ENCODE data around the gene PDGFD.

PDGFD gene

DNA sequence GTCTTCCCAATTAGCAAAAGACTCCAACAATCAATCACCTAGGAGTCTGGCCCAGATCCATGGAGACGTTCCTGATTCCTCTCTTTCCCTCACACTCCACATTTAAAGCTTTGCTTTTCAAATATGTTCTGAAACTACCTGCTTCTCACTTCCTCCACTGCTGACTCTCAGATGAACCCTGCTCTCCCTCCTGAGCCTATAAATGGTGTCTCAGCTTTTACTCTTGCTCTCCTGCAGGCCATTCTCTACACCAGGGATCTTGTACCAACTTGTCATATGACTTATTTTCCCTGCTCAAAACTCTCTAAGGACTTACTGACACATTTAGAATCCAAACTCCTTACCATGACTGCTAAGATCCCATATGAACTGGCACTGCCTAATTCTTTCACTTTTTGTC lies 265.9 kb downstream of the PDGFD start:
- H3K9ac ChIP-seq (ENCODE audit: low read depth, low read length) = no peak overlapping the region
- no peaks in the 10 kb centered on the region for H3K36me3 ChIP-seq (ENCODE audit: control insufficient read depth, insufficient read depth, low read length)
- H3K27ac ChIP-seq (ENCODE audit: low read depth, low read length) = no peak overlapping the region
- no peaks in the 10 kb centered on the region for H3K4me1 ChIP-seq (ENCODE audit: control insufficient read depth, insufficient read depth, low read length)
- H3K9me3 ChIP-seq (ENCODE audit: control insufficient read depth, insufficient read depth, low read length) = no peaks in the 10 kb centered on the region
- H3K4me3 ChIP-seq (ENCODE audit: low read depth, low read length) = no peak overlapping the region
- H3K27me3 ChIP-seq (ENCODE audit: control insufficient read depth, insufficient read depth, low read length) = no peaks in the 10 kb centered on the region

DNA sequence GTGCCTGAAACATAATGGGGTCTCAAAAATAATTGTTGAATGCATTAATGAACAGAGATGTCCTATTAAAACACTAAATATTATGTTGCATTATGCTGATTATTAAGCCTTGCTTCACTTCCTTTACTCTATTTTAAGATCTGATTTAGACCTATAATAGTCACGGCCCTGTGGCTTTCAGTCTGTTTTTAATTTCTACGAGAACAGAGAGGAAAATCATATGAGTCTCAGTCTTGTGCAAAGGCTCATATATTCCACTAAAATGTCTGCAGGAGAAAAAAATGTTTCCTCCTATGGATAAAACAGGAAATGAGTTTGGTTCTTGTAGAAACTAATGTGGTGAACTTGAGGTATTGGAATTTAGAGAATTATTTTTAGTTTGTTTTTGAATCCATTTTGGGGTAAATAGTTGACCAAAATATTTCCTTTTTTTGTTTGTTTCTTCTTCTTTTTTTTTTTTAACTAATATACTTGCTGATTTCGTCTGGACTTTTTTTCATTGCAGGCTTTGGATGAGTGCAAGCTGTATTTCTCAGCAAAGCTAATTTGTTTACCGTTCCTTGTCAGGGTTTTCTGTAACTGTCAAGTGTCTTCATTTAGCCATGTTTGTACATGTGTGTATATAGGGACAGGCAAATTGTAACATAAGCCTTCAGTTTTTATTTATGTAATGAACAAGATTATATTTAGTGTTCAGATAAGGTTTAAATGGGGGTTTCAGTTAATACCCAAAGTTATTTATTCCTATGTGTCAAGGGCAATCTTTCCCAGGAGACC lies 266.6 kb downstream of the PDGFD start:
- no peak overlapping the region for H3K4me3 ChIP-seq (ENCODE audit: low read depth, low read length)
- no peaks in the 10 kb centered on the region for H3K36me3 ChIP-seq (ENCODE audit: control insufficient read depth, insufficient read depth, low read length)
- H3K27me3 ChIP-seq (ENCODE audit: control insufficient read depth, insufficient read depth, low read length) = no peaks in the 10 kb centered on the region
- no peak overlapping the region for H3K9ac ChIP-seq (ENCODE audit: low read depth, low read length)
- H3K4me1 ChIP-seq (ENCODE audit: control insufficient read depth, insufficient read depth, low read length) = no peaks in the 10 kb centered on the region
- no peaks in the 10 kb centered on the region for H3K9me3 ChIP-seq (ENCODE audit: control insufficient read depth, insufficient read depth, low read length)
- no peak overlapping the region for H3K27ac ChIP-seq (ENCODE audit: low read depth, low read length)

DNA sequence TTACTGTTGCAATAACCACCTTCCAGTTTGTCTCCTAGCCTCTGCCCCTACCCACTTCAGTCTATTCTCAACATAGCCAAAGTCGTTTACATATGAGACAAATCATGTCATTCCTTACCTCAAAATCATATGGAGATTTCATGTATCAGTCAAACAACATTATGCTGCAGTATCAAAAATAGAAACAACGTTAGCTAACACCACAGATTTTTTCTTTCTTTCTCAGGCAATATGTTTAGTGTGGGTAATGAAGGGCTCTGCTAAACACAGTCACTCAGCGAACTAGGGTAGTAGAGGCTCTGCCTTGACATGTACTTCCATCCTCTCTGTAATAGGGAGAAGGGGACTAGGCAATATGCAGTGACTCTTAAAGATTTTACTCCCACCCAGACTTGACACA lies 268.8 kb downstream of the PDGFD start:
- Histone ChIP-seq H3K27me3 (ENCODE audit: control insufficient read depth, insufficient read depth, low read length) (no peaks in the 10 kb centered on the region), H3K27ac (ENCODE audit: low read depth, low read length) (no peak overlapping the region), H3K4me1 (ENCODE audit: control insufficient read depth, insufficient read depth, low read length) (no peaks in the 10 kb centered on the region), H3K9me3 (ENCODE audit: control insufficient read depth, insufficient read depth, low read length) (no peaks in the 10 kb centered on the region), H3K4me3 (ENCODE audit: low read depth, low read length) (no peak overlapping the region), H3K9ac (ENCODE audit: low read depth, low read length) (no peak overlapping the region), H3K36me3 (ENCODE audit: control insufficient read depth, insufficient read depth, low read length) (no peaks in the 10 kb centered on the region)

DNA sequence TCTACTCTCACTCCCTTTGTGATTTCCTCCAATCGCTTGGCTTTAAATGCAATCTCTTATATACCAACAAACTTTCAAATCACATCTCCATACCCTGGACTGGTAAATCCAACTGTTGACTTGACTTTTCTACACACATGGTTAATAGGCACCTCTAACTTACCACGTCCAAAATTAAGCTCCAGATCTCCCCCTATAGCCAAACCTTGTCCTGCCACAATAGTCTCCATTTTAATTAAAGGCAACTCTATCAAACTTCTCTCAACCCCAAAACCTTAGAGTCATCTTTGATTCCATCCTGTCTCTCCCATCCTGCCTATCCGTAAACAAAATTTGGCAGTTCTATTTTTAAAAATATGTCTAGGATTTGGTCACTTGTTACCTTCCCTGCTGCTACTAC lies 269.3 kb downstream of the PDGFD start:
- Histone ChIP-seq H3K36me3 (ENCODE audit: control insufficient read depth, insufficient read depth, low read length) (no peaks in the 10 kb centered on the region), H3K4me1 (ENCODE audit: control insufficient read depth, insufficient read depth, low read length) (no peaks in the 10 kb centered on the region), H3K4me3 (ENCODE audit: low read depth, low read length) (no peak overlapping the region), H3K27me3 (ENCODE audit: control insufficient read depth, insufficient read depth, low read length) (no peaks in the 10 kb centered on the region), H3K9ac (ENCODE audit: low read depth, low read length) (no peak overlapping the region), H3K27ac (ENCODE audit: low read depth, low read length) (no peak overlapping the region), H3K9me3 (ENCODE audit: control insufficient read depth, insufficient read depth, low read length) (no peaks in the 10 kb centered on the region)

DNA sequence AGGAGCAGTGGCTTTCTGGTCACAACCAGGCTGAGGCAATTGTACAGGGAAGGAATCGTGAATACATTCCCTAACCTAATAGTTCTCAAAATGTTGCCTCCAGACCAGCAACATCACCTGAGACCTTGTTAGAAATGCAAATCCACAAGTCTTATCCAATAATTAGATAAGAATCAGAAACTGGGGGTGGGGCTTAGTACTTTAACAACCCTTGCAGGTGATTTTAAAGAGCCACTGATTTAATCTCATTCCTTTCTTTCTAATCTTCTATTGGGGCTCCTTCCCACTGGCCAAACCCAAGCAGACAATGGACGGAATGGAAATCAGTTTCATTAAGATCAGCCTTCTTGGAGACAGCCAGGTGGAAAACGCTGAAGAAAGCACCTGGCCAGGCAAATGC lies 269.9 kb downstream of the PDGFD start:
- no peaks in the 10 kb centered on the region for H3K27me3 ChIP-seq (ENCODE audit: control insufficient read depth, insufficient read depth, low read length)
- H3K27ac ChIP-seq (ENCODE audit: low read depth, low read length) = no peak overlapping the region
- no peaks in the 10 kb centered on the region for H3K36me3 ChIP-seq (ENCODE audit: control insufficient read depth, insufficient read depth, low read length)
- no peak overlapping the region for H3K9ac ChIP-seq (ENCODE audit: low read depth, low read length)
- H3K4me3 ChIP-seq (ENCODE audit: low read depth, low read length) = no peak overlapping the region
- no peaks in the 10 kb centered on the region for H3K4me1 ChIP-seq (ENCODE audit: control insufficient read depth, insufficient read depth, low read length)
- no peaks in the 10 kb centered on the region for H3K9me3 ChIP-seq (ENCODE audit: control insufficient read depth, insufficient read depth, low read length)

DNA sequence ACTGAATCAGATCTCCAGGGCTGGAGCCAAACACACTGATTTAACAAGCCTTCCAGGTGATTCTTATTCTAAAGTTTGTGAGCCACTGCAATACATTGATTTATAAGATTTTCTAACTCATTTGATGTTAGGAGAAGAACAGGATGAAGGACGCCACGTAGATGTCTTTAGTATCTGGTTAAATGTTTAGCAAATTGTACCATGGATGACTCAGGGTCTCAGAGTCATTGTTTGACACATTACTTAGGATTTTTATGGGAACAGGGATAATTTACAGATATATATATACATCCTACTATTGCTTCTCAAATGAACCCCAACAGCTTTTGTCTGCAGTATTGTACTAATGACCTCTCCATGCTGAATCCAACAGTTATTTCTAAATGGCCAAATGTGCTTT lies 270.6 kb downstream of the PDGFD start:
- Histone ChIP-seq H3K9me3 (ENCODE audit: control insufficient read depth, insufficient read depth, low read length) (no peaks in the 10 kb centered on the region), H3K4me1 (ENCODE audit: control insufficient read depth, insufficient read depth, low read length) (no peaks in the 10 kb centered on the region), H3K4me3 (ENCODE audit: low read depth, low read length) (no peak overlapping the region), H3K27me3 (ENCODE audit: control insufficient read depth, insufficient read depth, low read length) (no peaks in the 10 kb centered on the region), H3K27ac (ENCODE audit: low read depth, low read length) (no peak overlapping the region), H3K36me3 (ENCODE audit: control insufficient read depth, insufficient read depth, low read length) (no peaks in the 10 kb centered on the region), H3K9ac (ENCODE audit: low read depth, low read length) (no peak overlapping the region)

DNA sequence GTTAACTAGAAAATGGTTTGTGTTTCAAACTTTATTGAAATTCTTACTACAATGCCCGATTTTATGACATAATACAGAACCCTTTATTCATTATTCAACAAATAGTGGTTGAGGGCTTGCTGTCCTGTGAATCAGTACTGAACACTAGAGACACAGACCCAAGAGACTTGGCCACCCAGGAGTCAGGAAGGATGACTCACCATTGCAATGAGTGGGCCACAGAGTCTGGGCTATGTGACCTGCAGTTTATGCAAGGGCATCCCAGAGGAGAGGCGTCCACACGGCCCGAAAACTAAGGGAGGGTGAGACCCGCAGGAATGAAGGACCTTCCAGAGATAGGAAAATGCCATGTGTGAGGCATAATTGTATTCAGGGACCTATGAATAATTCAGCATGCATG lies 271.3 kb downstream of the PDGFD start:
- Histone ChIP-seq H3K4me3 (ENCODE audit: low read depth, low read length) (no peak overlapping the region), H3K9ac (ENCODE audit: low read depth, low read length) (no peak overlapping the region), H3K9me3 (ENCODE audit: control insufficient read depth, insufficient read depth, low read length) (no peaks in the 10 kb centered on the region), H3K27ac (ENCODE audit: low read depth, low read length) (no peak overlapping the region), H3K36me3 (ENCODE audit: control insufficient read depth, insufficient read depth, low read length) (no peaks in the 10 kb centered on the region), H3K27me3 (ENCODE audit: control insufficient read depth, insufficient read depth, low read length) (no peaks in the 10 kb centered on the region), H3K4me1 (ENCODE audit: control insufficient read depth, insufficient read depth, low read length) (no peaks in the 10 kb centered on the region)

DNA sequence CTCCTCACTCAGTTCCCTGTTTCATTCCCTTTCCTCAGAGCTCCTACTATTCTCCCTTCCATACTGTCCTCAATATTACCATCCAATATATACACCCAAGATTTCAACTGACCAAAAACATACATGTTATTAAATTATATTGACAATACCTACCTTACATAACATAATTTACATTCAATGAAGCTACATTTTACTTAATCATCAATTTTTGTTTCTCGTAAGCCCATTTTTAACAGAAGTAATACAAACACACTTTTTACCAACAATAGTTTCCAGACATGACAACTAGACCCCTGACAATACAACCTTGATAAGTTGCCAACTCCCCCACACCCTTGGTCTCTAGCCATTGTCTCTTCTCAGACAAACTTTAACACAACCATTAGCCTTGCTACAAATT lies 273.3 kb downstream of the PDGFD start:
- Histone ChIP-seq H3K4me3 (ENCODE audit: low read depth, low read length) (no peak overlapping the region), H3K9me3 (ENCODE audit: control insufficient read depth, insufficient read depth, low read length) (no peaks in the 10 kb centered on the region), H3K27ac (ENCODE audit: low read depth, low read length) (no peak overlapping the region), H3K9ac (ENCODE audit: low read depth, low read length) (no peak overlapping the region), H3K4me1 (ENCODE audit: control insufficient read depth, insufficient read depth, low read length) (no peaks in the 10 kb centered on the region), H3K36me3 (ENCODE audit: control insufficient read depth, insufficient read depth, low read length) (no peaks in the 10 kb centered on the region), H3K27me3 (ENCODE audit: control insufficient read depth, insufficient read depth, low read length) (no peaks in the 10 kb centered on the region)

DNA sequence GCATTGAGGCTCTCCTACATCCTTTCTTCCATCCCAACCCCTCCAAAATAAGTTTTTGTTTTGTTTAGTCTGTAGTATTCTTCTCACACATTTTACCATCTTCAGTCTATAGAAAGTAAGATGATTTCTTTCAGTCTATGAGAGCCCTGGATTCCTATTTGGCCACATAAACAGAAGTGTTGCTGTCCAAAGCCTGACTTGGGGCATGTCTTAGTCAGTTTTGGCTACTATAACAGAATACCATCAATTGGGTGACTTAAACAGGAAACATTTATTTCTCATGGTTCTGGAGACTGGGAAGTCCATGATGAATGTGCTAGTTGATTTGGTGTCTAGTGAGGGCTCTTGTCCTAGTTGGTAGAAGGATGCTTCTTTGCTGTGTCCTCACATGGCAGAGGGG lies 274.3 kb downstream of the PDGFD start:
- no peak overlapping the region for H3K4me3 ChIP-seq (ENCODE audit: low read depth, low read length)

DNA sequence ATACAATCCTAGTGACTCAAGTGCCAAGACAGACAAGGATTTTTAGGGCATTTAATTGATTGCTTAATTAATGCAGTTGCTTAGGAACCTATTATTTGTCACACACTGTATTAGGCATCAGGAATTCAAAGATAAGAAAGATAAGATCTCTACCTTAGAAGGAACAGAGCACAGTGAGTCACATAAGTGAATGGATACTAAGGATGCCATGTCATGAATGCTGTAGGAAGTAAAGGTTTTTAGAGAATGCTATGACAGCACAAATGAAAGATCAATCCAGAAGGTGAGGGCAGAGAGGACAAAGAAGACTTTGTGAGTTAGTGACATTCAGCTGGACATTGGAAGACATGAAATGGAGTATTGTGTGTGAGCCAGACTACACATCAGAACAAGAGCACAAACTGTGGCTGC lies 275.4 kb downstream of the PDGFD start:
- H3K4me1 ChIP-seq (ENCODE audit: control insufficient read depth, insufficient read depth, low read length) = no peaks in the 10 kb centered on the region
- H3K4me3 ChIP-seq (ENCODE audit: low read depth, low read length) = no peak overlapping the region
- H3K36me3 ChIP-seq (ENCODE audit: control insufficient read depth, insufficient read depth, low read length) = no peaks in the 10 kb centered on the region
- H3K27ac ChIP-seq (ENCODE audit: low read depth, low read length) = no peak overlapping the region
- H3K9ac ChIP-seq (ENCODE audit: low read depth, low read length) = no peak overlapping the region
- no peaks in the 10 kb centered on the region for H3K9me3 ChIP-seq (ENCODE audit: control insufficient read depth, insufficient read depth, low read length)
- no peaks in the 10 kb centered on the region for H3K27me3 ChIP-seq (ENCODE audit: control insufficient read depth, insufficient read depth, low read length)

More for the DNA sequence above, 274.3 kb downstream of the PDGFD start:
- no peaks in the 10 kb centered on the region for H3K36me3 ChIP-seq (ENCODE audit: control insufficient read depth, insufficient read depth, low read length)
- H3K4me1 ChIP-seq (ENCODE audit: control insufficient read depth, insufficient read depth, low read length) = no peaks in the 10 kb centered on the region
- H3K27me3 ChIP-seq (ENCODE audit: control insufficient read depth, insufficient read depth, low read length) = no peaks in the 10 kb centered on the region
- no peak overlapping the region for H3K9ac ChIP-seq (ENCODE audit: low read depth, low read length)
- no peaks in the 10 kb centered on the region for H3K9me3 ChIP-seq (ENCODE audit: control insufficient read depth, insufficient read depth, low read length)
- no peak overlapping the region for H3K27ac ChIP-seq (ENCODE audit: low read depth, low read length)

DNA sequence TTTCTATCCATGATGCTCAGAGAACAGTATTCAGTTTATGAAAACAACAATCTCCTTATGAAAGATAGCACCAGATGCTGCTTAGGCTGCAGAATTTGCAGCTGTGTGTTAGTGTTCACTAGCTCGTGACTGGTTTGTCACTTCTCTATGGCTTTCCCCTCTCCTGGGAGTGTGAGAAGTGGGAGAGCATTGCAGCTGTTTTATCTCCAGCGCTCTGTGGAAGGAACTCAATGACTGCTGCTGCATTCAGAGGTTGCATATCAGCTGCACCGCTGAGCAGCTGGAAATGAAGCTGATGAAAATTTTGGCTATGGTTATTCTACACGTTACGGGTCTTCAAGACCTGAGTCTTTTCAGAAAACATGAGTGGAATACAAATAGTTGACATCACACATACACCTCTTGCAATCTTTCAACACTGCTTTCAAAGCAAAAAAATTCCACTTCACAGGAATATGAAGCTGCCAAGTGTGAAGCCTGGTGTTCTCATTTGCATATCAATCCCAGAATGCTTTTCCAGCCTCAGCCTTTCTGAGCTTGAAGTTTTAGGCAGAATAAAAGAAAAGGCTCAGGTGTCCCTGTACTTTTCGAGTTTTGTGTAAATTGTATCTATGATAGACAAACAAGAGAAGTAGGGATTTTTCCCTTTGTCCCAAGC lies 276.8 kb downstream of the PDGFD start:
- Histone ChIP-seq H3K27ac (ENCODE audit: low read depth, low read length) (no peak overlapping the region), H3K4me3 (ENCODE audit: low read depth, low read length) (no peak overlapping the region), H3K9me3 (ENCODE audit: control insufficient read depth, insufficient read depth, low read length) (no peaks in the 10 kb centered on the region), H3K4me1 (ENCODE audit: control insufficient read depth, insufficient read depth, low read length) (no peaks in the 10 kb centered on the region), H3K36me3 (ENCODE audit: control insufficient read depth, insufficient read depth, low read length) (no peaks in the 10 kb centered on the region), H3K9ac (ENCODE audit: low read depth, low read length) (no peak overlapping the region), H3K27me3 (ENCODE audit: control insufficient read depth, insufficient read depth, low read length) (no peaks in the 10 kb centered on the region)
